ENCODE data around the gene CPN2.
A peak's percentile ranks its signal among the peaks of the same experiment; 100 is the strongest.

Gene CPN2

GRCh38 chr3:194327218-194328052 is 23.7 kb downstream of the CPN2 start:
- DNase-seq, result no peak

GRCh38 chr3:194326968-194327217 is 24.2 kb downstream of the CPN2 start:
- no peak for DNase-seq

GRCh38 chr3:194326192-194326967 is 24.7 kb downstream of the CPN2 start:
- DNase-seq, result no peak

GRCh38 chr3:194325424-194326153 is 25.5 kb downstream of the CPN2 start:
- no peak for DNase-seq

- DNase-seq, result no peak
Observed at GRCh38 chr3:194324823-194325327, 26.3 kb downstream of the CPN2 start.

GRCh38 chr3:194323785-194324735 is 27.1 kb downstream of the CPN2 start:
- no peak for DNase-seq

- DNase-seq, result no peak
Observed at GRCh38 chr3:194322678-194323211, 28.4 kb downstream of the CPN2 start.

DNA sequence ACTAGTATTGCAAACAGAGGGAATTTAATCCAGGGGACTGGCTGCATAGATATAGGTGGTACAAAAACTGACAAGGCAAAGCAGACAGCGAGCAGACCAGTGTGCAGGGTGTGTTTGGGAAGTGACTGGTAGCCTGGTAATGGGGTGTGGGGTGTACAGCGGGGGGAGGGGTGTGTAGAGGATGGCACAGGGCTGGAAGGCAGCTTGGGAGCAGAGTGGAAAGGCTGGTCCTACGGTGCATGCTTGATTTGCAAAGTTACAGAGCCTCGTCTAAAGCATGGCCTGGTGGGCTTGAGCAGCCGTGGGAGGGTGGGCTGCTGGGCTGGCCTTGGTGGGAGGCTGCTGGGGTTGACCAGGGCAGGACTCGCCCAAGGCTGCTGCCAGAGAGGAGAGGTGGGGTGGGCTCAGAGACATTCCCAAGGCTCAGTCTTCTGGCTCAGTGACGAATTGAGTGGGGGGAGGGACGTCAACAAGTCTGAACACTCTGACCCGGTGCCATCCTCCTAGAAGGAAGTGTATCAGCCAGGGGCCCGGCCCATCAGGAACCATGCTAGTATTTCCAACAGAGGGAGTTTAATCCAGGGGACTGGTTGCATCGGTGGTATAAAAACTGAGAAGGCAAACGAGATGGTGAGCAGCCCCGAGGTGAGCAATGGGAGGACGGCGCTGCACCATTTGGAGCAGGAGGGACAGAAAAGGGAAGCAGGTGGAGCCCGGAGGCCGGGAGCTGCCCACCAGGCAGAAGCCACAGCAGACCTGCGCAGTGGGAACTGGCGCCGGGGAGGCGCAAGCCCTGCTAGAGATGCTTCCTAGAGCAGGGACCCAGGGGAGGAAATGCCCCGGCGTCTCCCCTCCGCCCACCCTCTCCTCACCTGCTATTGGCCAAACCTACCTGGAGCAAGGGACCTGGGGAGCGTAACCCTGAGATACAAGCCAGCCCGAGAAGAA is 29.2 kb downstream of the CPN2 start:
- peak; percentile 49 for DNase-seq

GRCh38 chr3:194320744-194321243 is 30.3 kb downstream of the CPN2 start:
- no peak for DNase-seq

GRCh38 chr3:194320100-194320499 is 31.0 kb downstream of the CPN2 start:
- DNase-seq, result no peak

DNA sequence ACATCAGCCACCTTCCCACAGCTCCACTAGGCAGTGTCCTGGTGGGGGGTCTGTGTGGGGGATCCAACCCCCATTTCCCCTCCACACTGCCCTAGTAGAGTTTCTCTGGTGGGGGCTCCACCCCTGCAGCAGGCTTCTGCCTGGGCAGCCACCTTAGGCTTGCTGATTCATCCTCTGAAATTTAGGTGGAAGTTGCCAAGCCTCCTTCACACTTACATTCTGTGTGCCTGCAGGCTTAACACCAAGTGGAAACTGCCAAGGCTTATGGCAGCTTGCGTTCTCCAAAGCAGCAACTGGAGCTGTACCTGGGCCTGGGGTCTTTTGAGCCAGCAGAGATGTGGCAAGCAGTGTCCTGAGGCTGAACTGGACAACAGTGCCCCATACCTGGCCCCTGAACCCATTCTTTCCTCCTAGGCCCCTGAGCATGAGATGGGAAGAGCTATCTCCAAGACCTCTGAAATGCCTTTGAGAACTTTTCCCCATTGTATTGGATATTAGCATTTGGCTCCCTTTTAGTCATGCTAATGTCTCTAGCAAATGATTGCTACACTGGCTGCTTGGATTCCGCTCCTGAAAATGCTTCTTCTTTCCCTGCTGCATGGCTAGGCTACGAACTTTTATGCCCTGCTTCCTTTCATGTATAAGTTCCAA is 32.5 kb downstream of the CPN2 start:
- DNase-seq, result no peak

DNA sequence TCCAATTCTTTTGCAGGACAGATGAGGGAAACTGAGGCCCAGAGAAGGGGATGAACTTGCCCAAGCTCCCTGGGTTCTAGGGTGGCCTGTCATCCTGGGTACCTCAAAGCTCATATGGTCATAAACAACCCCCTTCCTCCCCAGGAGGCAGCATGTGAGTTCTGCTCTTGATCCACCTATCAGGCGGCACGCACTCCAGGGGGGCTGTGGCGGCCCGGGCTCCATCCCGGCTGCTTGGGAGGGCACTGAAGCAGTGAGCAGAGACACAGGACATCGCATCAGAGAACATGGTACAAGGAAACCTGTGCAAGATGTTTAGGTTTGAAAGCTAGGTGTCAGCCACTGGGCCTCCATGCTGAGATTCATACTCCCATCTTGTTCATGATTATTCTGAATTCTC is 34.2 kb downstream of the CPN2 start:
- no peak for DNase-seq

GRCh38 chr3:194315965-194316361 is 35.2 kb downstream of the CPN2 start:
- no peak for DNase-seq

DNA sequence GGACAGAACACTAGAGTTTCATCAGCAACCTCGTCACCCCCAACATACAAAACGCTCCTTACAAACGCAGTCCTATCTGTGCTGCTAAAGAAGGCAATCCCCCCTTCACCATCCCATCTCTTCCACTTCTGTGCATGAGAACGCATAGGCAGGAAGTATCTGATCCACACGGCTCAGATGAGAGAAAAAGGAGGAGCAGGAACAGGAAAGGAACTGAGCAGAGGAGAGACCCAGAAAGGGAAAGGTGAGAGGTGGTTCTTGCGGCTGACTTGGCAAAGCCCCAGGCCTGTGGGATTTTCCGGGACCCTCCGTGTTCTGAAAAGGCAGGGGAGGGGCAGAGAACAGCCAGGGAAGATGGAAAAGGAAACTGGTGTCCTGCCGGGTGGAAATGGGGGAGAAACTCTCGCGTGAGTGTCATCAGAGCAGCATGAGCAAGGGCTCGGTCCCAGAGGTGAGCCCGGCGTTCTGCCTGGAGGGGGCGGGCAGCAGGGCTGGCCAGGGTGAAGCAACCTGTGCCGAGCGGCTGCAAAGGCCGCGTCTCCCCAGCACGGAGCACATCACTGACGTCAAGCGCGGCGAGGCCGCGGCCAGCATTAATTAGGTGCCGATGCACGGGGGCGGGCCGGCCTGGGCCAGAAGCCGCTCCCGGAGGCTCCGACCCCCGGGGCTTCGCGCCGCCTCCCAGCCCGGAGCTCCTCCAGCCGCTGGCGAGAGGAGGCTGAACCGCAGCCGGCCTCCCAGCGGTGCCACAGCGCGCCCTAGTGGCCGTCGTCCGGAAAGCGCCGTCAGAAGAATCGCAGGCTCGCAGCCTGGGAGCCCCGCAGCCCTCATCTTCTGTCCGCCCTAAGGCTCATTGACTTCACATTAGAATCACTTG is 35.8 kb downstream of the CPN2 start:
- DNase-seq, result peak; percentile 50

- no peak for DNase-seq
Observed at GRCh38 chr3:194314388-194315068, 36.6 kb downstream of the CPN2 start.

GRCh38 chr3:194313560-194314387 is 37.4 kb downstream of the CPN2 start:
- no peak for DNase-seq

GRCh38 chr3:194312743-194313281 is 38.3 kb downstream of the CPN2 start:
- no peak for DNase-seq

Measured in NCI-H526 treated with DMSO at 0.1 percent for 48 hours (cell line).